D721Med (cell line): ENCODE measurements around the gene SYP.

ENCODE experiments used
- DNase-seq: peaks from one replicate; pipeline ENCODE4 v3.0.0; 2011; ENCODE audit warnings: low spot score; ENCODE audit not compliant: insufficient read length
- FAIRE-seq: peaks from 2 replicates; lab custom pipeline; 2011; peaks lifted over from hg19 to GRCh38; lab: Jason Lieb, UNC
- CTCF ChIP-seq: IDR thresholded peaks from 2 replicates; pipeline ENCODE4 v1.5.1; 2012; ENCODE audit warnings: mild to moderate bottlenecking, control low read depth; ENCODE audit not compliant: insufficient read depth; ENCODE audit errors: missing control alignments

The SYP gene

GRCh38 chrX:49167740-49168108 is 32.3 kb downstream of the SYP start:
- no peak for TF ChIP-seq CTCF
- DNase-seq (no peak), FAIRE-seq (no peak)

- no peak for DNase-seq
- FAIRE-seq, result no peak
- TF ChIP-seq CTCF, result no peak
These were observed 32.9 kb downstream of the SYP start for GRCh38 chrX:49166914-49167739.

GRCh38 chrX:49165901-49166881 is 33.8 kb downstream of the SYP start:
- no peak for DNase-seq

GRCh38 chrX:49164589-49165360 is 35.2 kb downstream of the SYP start:
- no peak for DNase-seq
- no peak for FAIRE-seq
- no peak for TF ChIP-seq CTCF

More at GRCh38 chrX:49165901-49166881, 33.8 kb downstream of the SYP start:
- no peak for FAIRE-seq
- no peak for TF ChIP-seq CTCF

GRCh38 chrX:49163555-49164419 is 36.2 kb downstream of the SYP start:
- DNase-seq, result peak; percentile 75
- peak; percentile 50 for TF ChIP-seq CTCF
- no peak for FAIRE-seq

- no peak for TF ChIP-seq CTCF
- FAIRE-seq, result no peak
- DNase-seq, result no peak
These were observed 37.4 kb downstream of the SYP start, which contains the start of gene MAGIX for GRCh38 chrX:49162620-49163019. Gene MAGIX, plus strand, starts transcription at chrX:49162758. Its CDS starts 132 bp downstream, at chrX:49162890.
